Tibial artery (tissue), 4 donors: Measurements from ENCODE around the gene RAE1.

Source experiments
- DNase-seq, 2 donors: peaks; one replicate each; pipeline ENCODE4 v3.0.0-alpha.2; 2019
- H3K27ac ChIP-seq, 2 donors: fragments of 200-600 bp; sonication (generic) in 1 of 2; 1 replicate in 1 of 2; 2 replicates in 1 of 2; pipeline ENCODE4 v1.5.1; 2018 to 2019; ENCODE audit warnings: mild to moderate bottlenecking in 1 of 2
- H3K27me3 ChIP-seq, 2 donors: fragments of 200-600 bp; sonication (generic) in 1 of 2; one replicate each; pipeline versions ENCODE4 v1.5.1 to v1.6.0; 2016 to 2019
- H3K36me3 ChIP-seq, 3 donors: fragments of 200-600 bp; sonication (generic) in 2 of 3; one replicate each; pipeline ENCODE4 v1.5.1; 2016 to 2019; ENCODE audit warnings: mild to moderate bottlenecking in 2 of 3
- H3K4me1 ChIP-seq, 4 donors: fragments of 200-600 bp; sonication (generic) in 2 of 4; 1 replicate in 3 of 4; 2 replicates in 1 of 4; pipeline ENCODE4 v1.5.1; 2016 to 2019
- H3K4me3 ChIP-seq, 2 donors: fragments of 200-600 bp; sonication (generic) in 1 of 2; 1 replicate in 1 of 2; 2 replicates in 1 of 2; pipeline ENCODE4 v1.5.1; 2018 to 2019; ENCODE audit warnings: mild to moderate bottlenecking in 2 of 2
- H3K9me3 ChIP-seq, 3 donors: fragments of 200-600 bp; sonication (generic) in 1 of 3; one replicate each; pipeline ENCODE4 v1.5.1; 2016 to 2019
- intact Hi-C: fragments of 100-400 bp; cut with DNase I; formaldehyde crosslinking; loops from one replicate; pipeline ENCODE4 v1.15.0; 2023; ENCODE audit warnings: low total_unique reads
- TF ChIP-seq, protein P1 (sequence below), 2 experiments: fragments of 200-600 bp in 1 of 2; fragments of 450-650 bp in 1 of 2; IDR thresholded peaks; one replicate each; pipeline ENCODE4 v1.5.1; 2017 to 2019; ENCODE audit warnings: antibody characterized with exemption in 2 of 2, mild to moderate bottlenecking in 1 of 2, moderate library complexity in 1 of 2

Gene RAE1

DNA sequence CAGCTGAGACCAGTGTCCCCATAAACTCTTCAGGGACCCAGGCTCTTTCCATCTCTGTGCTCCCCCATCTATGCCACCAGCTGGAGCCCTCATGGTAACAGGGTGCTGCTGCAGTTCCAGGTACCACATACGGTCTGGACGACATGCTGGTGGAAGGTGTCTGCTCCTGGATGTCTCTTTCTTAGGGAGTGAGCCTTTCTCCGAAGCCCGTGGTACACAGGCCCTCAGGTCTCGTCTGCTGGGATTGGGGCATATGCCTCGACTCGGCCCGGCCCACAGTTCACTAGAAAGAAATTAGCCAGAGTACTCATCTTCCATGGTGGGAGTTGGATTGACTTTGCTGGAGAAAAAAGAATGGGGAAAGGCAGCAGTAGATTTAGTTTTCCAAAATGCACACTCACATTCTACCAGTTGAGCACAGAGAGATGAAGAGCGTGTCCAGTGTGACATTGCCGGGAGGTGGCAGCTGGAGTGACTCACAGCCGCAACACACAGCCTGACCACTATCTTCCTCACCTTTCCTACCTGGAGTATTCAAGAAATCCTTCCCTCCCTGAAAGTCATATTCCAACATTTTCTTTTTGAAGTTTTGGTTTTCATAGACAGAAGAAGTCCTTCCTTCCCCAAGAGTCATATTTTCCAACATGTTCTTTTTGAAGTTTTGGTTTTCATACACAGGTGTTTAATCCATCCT lies 40.1 kb upstream of the RAE1 start:
- TF ChIP-seq, protein P1, sequence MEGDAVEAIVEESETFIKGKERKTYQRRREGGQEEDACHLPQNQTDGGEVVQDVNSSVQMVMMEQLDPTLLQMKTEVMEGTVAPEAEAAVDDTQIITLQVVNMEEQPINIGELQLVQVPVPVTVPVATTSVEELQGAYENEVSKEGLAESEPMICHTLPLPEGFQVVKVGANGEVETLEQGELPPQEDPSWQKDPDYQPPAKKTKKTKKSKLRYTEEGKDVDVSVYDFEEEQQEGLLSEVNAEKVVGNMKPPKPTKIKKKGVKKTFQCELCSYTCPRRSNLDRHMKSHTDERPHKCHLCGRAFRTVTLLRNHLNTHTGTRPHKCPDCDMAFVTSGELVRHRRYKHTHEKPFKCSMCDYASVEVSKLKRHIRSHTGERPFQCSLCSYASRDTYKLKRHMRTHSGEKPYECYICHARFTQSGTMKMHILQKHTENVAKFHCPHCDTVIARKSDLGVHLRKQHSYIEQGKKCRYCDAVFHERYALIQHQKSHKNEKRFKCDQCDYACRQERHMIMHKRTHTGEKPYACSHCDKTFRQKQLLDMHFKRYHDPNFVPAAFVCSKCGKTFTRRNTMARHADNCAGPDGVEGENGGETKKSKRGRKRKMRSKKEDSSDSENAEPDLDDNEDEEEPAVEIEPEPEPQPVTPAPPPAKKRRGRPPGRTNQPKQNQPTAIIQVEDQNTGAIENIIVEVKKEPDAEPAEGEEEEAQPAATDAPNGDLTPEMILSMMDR (IDR thresholded peaks at IDR 0.05), result no peak
- intact Hi-C loops, result no loop called here
- H3K27ac ChIP-seq, result no peak overlapping the region
- no peak overlapping the region for H3K4me3 ChIP-seq
- H3K36me3 ChIP-seq, result no peaks in the 10 kb centered on the region
- no peak for DNase-seq
- H3K9me3 ChIP-seq, result no peaks in the 10 kb centered on the region
- H3K4me1 ChIP-seq, result no peaks in the 10 kb centered on the region
- H3K27me3 ChIP-seq, result peaks cover 0 to 27% of the 10 kb centered on the region in 2 donors

DNA sequence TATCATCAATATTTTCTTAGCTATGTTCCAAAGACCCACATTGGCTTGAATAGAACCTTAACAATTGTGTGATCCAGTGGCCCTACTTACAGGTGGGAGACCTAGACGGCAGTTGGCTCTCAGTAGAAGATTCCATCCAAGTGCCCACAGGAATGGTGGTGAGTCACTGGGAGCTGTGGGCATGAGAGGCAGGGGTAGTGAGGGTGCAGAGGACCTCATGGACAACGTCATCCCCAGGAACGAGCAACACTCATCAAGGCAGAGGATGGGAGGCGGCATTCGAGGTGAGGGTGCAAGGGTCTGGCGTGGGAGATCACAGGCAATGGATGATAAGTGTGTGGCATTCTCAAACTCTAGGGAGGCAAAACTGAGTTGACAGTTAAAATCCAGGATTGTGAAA lies 38.9 kb upstream of the RAE1 start:
- Histone ChIP-seq H3K4me3 (no peak overlapping the region), H3K36me3 (no peaks in the 10 kb centered on the region), H3K27ac (no peak overlapping the region), H3K9me3 (no peaks in the 10 kb centered on the region), H3K4me1 (no peaks in the 10 kb centered on the region), H3K27me3 (peaks cover 0 to 29% of the 10 kb centered on the region in 2 donors)
- intact Hi-C loops, result no loop called here
- TF ChIP-seq, protein P1 (IDR thresholded peaks at IDR 0.05), result no peak
- DNase-seq, result no peak

DNA sequence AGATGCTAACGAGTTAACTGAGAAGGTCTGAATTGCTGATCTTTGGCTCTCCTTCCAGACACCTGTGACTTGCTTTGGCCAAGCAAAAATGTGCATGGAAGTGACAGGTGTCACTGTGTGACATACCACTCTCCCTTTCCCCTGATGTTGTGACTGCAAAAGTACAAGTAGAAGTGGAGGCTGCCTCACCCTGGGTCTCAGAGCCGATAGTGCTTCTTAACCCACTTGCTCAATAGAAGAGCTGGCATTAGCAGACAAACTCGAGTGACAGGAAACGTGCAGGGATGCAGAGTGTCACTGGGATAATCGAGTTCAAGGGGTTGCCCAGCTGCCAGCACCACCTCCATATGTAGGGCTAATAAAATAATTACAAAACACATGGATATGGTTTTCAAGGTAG lies 37.8 kb upstream of the RAE1 start:
- no peak for DNase-seq
- H3K27ac ChIP-seq, result no peak overlapping the region
- intact Hi-C loops, result no loop called here
- H3K4me3 ChIP-seq, result no peak overlapping the region
- peaks cover 0 to 21% of the 10 kb centered on the region in 2 donors for H3K27me3 ChIP-seq
- no peaks in the 10 kb centered on the region for H3K9me3 ChIP-seq
- TF ChIP-seq, protein P1 (IDR thresholded peaks at IDR 0.05), result no peak
- H3K4me1 ChIP-seq, result no peaks in the 10 kb centered on the region
- no peaks in the 10 kb centered on the region for H3K36me3 ChIP-seq

DNA sequence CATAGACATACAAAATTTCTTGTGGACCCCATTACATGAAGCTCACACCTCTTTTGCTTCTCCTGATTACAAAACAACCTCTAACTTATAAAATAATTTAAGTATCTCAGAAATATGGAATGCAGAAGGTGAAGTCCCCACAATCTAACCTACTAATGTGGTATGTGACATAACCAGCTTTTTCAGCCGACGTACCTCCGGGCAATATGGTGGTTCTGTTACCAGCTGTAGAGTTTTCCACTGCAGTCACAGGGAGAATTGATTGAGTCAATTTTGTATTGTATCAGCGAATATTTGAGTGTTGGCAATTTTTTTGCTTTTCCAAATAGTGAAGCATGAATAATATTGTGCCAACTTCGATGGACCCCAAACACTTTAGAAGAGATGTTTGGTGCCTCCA lies 37.1 kb upstream of the RAE1 start:
- H3K27ac ChIP-seq, result no peak overlapping the region
- intact Hi-C loops, result no loop called here
- peaks cover 0 to 19% of the 10 kb centered on the region in 2 donors for H3K27me3 ChIP-seq
- H3K4me3 ChIP-seq, result no peak overlapping the region
- H3K9me3 ChIP-seq, result no peaks in the 10 kb centered on the region
- TF ChIP-seq, protein P1 (IDR thresholded peaks at IDR 0.05), result no peak
- H3K36me3 ChIP-seq, result no peaks in the 10 kb centered on the region
- no peaks in the 10 kb centered on the region for H3K4me1 ChIP-seq
- no peak for DNase-seq

DNA sequence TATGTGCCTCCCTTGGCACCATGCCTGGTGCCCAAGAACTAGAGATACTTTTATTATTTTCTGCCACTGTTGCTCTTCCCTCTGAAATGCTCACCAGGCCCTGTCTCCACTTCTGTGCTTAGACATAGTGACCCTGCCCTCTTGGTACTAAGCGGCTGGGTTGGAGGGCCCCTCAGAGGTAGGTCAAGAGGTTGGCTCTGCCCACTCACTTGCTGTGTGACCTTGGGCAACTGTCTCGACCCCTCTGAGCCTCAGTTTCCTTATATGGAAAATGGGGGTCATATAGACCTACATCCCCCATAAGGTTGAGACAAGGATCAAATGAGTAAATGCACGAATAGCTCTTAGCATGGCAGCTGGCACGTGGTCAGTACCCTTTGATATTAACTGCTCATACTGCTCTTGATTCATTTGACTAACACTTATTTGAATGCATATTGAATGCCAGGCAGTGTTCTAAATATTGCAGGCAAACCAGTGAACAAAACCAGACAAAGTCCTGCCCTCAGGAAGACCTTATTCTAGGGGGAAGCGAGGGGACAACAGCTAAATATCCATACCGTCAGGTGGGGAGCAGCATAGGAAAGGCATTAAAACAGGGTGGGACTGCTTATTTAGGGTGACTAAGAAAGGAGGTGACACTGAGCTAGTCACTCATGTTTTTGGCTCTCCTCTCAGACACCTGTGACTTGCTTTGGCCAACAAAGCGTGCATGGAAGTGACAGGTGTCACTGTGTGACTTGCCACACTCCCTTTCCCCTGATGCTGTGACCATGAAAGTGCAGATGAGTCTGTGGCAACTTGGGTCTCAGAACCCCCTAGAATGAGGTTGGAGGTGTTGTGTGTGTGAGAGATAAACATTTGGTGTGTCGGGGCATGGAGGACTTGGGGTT lies 35.7 kb upstream of the RAE1 start:
- H3K9me3 ChIP-seq, result no peaks in the 10 kb centered on the region
- TF ChIP-seq, protein P1 (IDR thresholded peaks at IDR 0.05), result no peak
- no peak overlapping the region for H3K27ac ChIP-seq
- H3K4me1 ChIP-seq, result no peaks in the 10 kb centered on the region
- DNase-seq, result no peak
- intact Hi-C loops, result no loop called here
- H3K36me3 ChIP-seq, result no peaks in the 10 kb centered on the region
- H3K4me3 ChIP-seq, result no peak overlapping the region
- H3K27me3 ChIP-seq, result peaks cover 0 to 17% of the 10 kb centered on the region in 2 donors
